Dermis blood vessel endothelial cell (primary cell): ENCODE results near the gene VDAC2. TPM values are rescaled to one million over a fixed set of nuclear protein-coding genes. Genes with fewer than 3 reads are reported as not detected.

ENCODE experiments used
- DNase-seq: peaks from one replicate; pipeline ENCODE4 v3.0.0; 2010
- total RNA-seq: library from RNA; depleted of rRNA; stranded (reverse); fragments of >200 nt; gene quantifications from 2 replicates; pipeline ENCODE4 v1.2.3, GENCODE V29; 2014

Gene VDAC2
- total RNA-seq, 1 donor from 2014 or later = 174 TPM

GRCh38 chr10:75231672-75232581, 21.3 kb downstream of the VDAC2 start:
- DNase-seq = no peak

GRCh38 chr10:75233444-75234016, 22.9 kb downstream of the VDAC2 start:
- DNase-seq = no peak

GRCh38 chr10:75234017-75234682, 23.6 kb downstream of the VDAC2 start:
- DNase-seq = peak; percentile 91

GRCh38 chr10:75234683-75235374, 24.2 kb downstream of the VDAC2 start:
- peak; percentile 32 for DNase-seq

GRCh38 chr10:75235375-75236177, 25.0 kb downstream of the VDAC2 start, which contains the start of gene COMTD1:
COMTD1 (minus strand) TSS chr10:75235957; CDS start chr10:75235928, 29 bp downstream.
- peak; percentile 95 for DNase-seq

- DNase-seq = no peak
Observed at GRCh38 chr10:75236178-75236825, 25.7 kb downstream of the VDAC2 start.

- no peak for DNase-seq
Observed at GRCh38 chr10:75238182-75239095, 27.8 kb downstream of the VDAC2 start.

- no peak for DNase-seq
Observed at GRCh38 chr10:75239096-75239790, 28.6 kb downstream of the VDAC2 start.

- no peak for DNase-seq
Observed at GRCh38 chr10:75240329-75241076, 29.9 kb downstream of the VDAC2 start.

GRCh38 chr10:75243426-75243825, 32.8 kb downstream of the VDAC2 start:
- DNase-seq = no peak

GRCh38 chr10:75244487-75245353, 34.1 kb downstream of the VDAC2 start:
- DNase-seq = no peak

- no peak for DNase-seq
Observed at GRCh38 chr10:75245354-75246250, 35.0 kb downstream of the VDAC2 start.

- no peak for DNase-seq
Observed at GRCh38 chr10:75246506-75246905, 35.9 kb downstream of the VDAC2 start.

- no peak for DNase-seq
Observed at GRCh38 chr10:75247797-75248196, 37.2 kb downstream of the VDAC2 start.

- no peak for DNase-seq
Observed at GRCh38 chr10:75250934-75251333, 40.3 kb downstream of the VDAC2 start.
